GM12878 (cell line): ENCODE results near the gene CAMTA1. TPM values are rescaled to one million over a fixed set of nuclear protein-coding genes. Genes with fewer than 3 reads are reported as not detected.

ENCODE experiments used
- ATAC-seq: fragments of 200-7000 bp; cut with Tn5 transposase; 3 replicates; pipeline ENCODE4 v1.9.1; 2020; ENCODE audit warnings: mild to moderate bottlenecking, moderate library complexity
- BruUV-seq: library from RNA; stranded (reverse); fragments of 400-500 nt; replicated peaks from 2 replicates; lab custom pipeline; 2021; lab: Mats Ljungman, UMichigan
- CTCF ChIA-PET: fragments of 300-600 bp; sonication (Branson Sonifier 250); formaldehyde crosslinking; extraction: SDS; loops from one replicate; lab custom pipeline; 2021; ENCODE audit warnings: inconsistent platforms; lab: Yijun Ruan, JAX
- POLR2A ChIA-PET: fragments of 350-600 bp; formaldehyde crosslinking; extraction: SDS; loops from one replicate; lab custom pipeline; 2021; ENCODE audit warnings: inconsistent platforms; lab: Charles Lee
- RAD21 ChIA-PET: fragments of 300-600 bp; sonication (Branson Sonifier 250); formaldehyde crosslinking; loops from one replicate; lab custom pipeline; 2023; ENCODE audit warnings: antibody characterized with exemption; ENCODE audit not compliant: unreplicated experiment; lab: Charles Lee
- SMC1A ChIA-PET: fragments of 300-600 bp; sonication (Branson Sonifier 250); formaldehyde crosslinking; loops from one replicate; lab custom pipeline; 2023; ENCODE audit not compliant: unreplicated experiment, uncharacterized antibody; lab: Charles Lee
- DNase-seq: peaks from one replicate; pipeline ENCODE4 v3.0.0-alpha.2; 2011; ENCODE audit warnings: low read depth, low spot score
- FAIRE-seq: peaks from 3 replicates; lab custom pipeline; 2011; peaks lifted over from hg19 to GRCh38; lab: Jason Lieb, UNC
- H2AFZ ChIP-seq: 2 replicates; pipeline ENCODE4 v1.6.0; 2011; ENCODE audit warnings: low read depth, low read length, control low read depth; ENCODE audit not compliant: control insufficient read depth
- H3K27ac ChIP-seq: 2 replicates; pipeline ENCODE4 v1.5.1; 2011; ENCODE audit warnings: control low read depth; ENCODE audit not compliant: control insufficient read depth, insufficient read depth
- H3K27me3 ChIP-seq, 2 experiments: replicated peaks in 1 of 2; 2 replicates each; pipeline versions ENCODE4 v1.6.0 to v1.6.1; 2011; ENCODE audit warnings: low read length in 1 of 2; ENCODE audit not compliant: control insufficient read depth in 2 of 2, insufficient read depth in 2 of 2
- H3K36me3 ChIP-seq, 2 experiments: 2 replicates each; pipeline ENCODE4 v1.5.1; 2011; ENCODE audit warnings: low read length in 1 of 2; ENCODE audit not compliant: control insufficient read depth in 2 of 2, insufficient read depth in 2 of 2
- H3K4me1 ChIP-seq: 2 replicates; pipeline ENCODE4 v1.6.1; 2011; ENCODE audit warnings: mild to moderate bottlenecking, low read length, moderate library complexity, mixed read lengths; ENCODE audit not compliant: control insufficient read depth, insufficient read depth
- H3K4me2 ChIP-seq: 2 replicates; pipeline ENCODE4 v1.6.0; 2011; ENCODE audit warnings: control low read depth; ENCODE audit not compliant: control insufficient read depth, insufficient read depth
- H3K4me3 ChIP-seq: fragments of 200-600 bp; sonication (generic); 2 replicates; pipeline ENCODE4 v1.5.1; 2016
- H3K79me2 ChIP-seq: 2 replicates; pipeline ENCODE4 v1.6.0; 2011; ENCODE audit warnings: low read length; ENCODE audit not compliant: control insufficient read depth, insufficient read depth
- H3K9ac ChIP-seq: 2 replicates; pipeline ENCODE4 v1.8.0; 2011; ENCODE audit warnings: low read length, control low read depth, mixed read lengths; ENCODE audit not compliant: control insufficient read depth, insufficient read depth
- H3K9me3 ChIP-seq: replicated peaks from 3 replicates; pipeline ENCODE4 v1.5.1; 2011; ENCODE audit warnings: mild to moderate bottlenecking, low read length; ENCODE audit not compliant: control insufficient read depth, insufficient read depth
- H4K20me1 ChIP-seq: 2 replicates; pipeline ENCODE4 v1.6.0; 2011; ENCODE audit not compliant: control insufficient read depth, insufficient read depth
- CREM ChIP-seq: IDR thresholded peaks from 2 replicates; pipeline ENCODE4 v1.6.1; 2014; ENCODE audit warnings: antibody characterized with exemption, low read depth
- HCFC1 ChIP-seq: fragments of 150-350 bp; IDR thresholded peaks from 2 replicates; pipeline ENCODE4 v1.6.1; 2014; ENCODE audit warnings: low read length
- MYC ChIP-seq: IDR thresholded peaks from 2 replicates; pipeline ENCODE4 v1.6.1; 2011; ENCODE audit warnings: mild to moderate bottlenecking, low read length, moderate library complexity, inconsistent platforms; ENCODE audit not compliant: insufficient read depth, insufficient replicate concordance, insufficient read length, severe bottlenecking
- POU2F2 ChIP-seq: IDR thresholded peaks from 3 replicates; pipeline ENCODE4 v1.6.1; 2011; ENCODE audit warnings: low read depth, mild to moderate bottlenecking, low read length, borderline replicate concordance
- STAT1 ChIP-seq: fragments of 450-650 bp; conservative IDR thresholded peaks from 2 replicates; pipeline ENCODE4 v1.6.1; 2014; ENCODE audit warnings: antibody characterized with exemption, mild to moderate bottlenecking
- SUZ12 ChIP-seq: fragments of 200-600 bp; sonication (generic); IDR thresholded peaks from one replicate; pipeline ENCODE4 v1.6.1; 2018; ENCODE audit warnings: antibody characterized with exemption, mild to moderate bottlenecking; ENCODE audit not compliant: unreplicated experiment
- WRNIP1 ChIP-seq: IDR thresholded peaks from 2 replicates; pipeline ENCODE4 v1.6.1; 2011; ENCODE audit warnings: low read depth, low read length, improper control_type of control experiment, borderline replicate concordance
- ZBED1 ChIP-seq: IDR thresholded peaks from 2 replicates; pipeline ENCODE4 v1.6.1; 2016; ENCODE audit warnings: borderline replicate concordance
- WGBS: methylation state at CpG from one replicate; pipeline ENCODE4 v1.1.6; 2016; ENCODE audit warnings: low lambda C conversion rate; ENCODE audit not compliant: insufficient replicate concordance, insufficient coverage; ENCODE audit errors: missing lambda C conversion rate; 5-methylcytosine and 5-hydroxymethylcytosine counted together
- in situ Hi-C: fragments of 300-500 bp; cut with MboI; formaldehyde crosslinking; loops from 9 replicates; pipeline ENCODE4 v1.14.3; 2018; ENCODE audit warnings: mixed read lengths
- intact Hi-C: fragments of 100-400 bp; cut with micrococcal nuclease; formaldehyde crosslinking; loops from one replicate; pipeline ENCODE4 v1.14.2; 2022; ENCODE audit not compliant: unreplicated experiment
- polyA plus RNA-seq, 11 experiments: library from polyadenylated mRNA; depleted of rRNA in 4 of 11; unstranded in 6 of 11; stranded (reverse) in 5 of 11; fragments of >200 nt; fragmentation: Nextera tagmentation in 4 of 11; fragmentation: Illumina TruSeq in 1 of 11; extraction: Ambion mirVana in 4 of 11; extraction: Trizol in 1 of 11; gene quantifications; 1 replicate in 1 of 11; 2 replicates in 10 of 11; pipeline versions ENCODE4 v1.2.1 to v1.2.3, GENCODE V29; 2011 to 2016; ENCODE audit warnings: inconsistent platforms in 2 of 11, missing spikeins in 2 of 11, low read depth in 1 of 11
- total RNA-seq, 4 experiments: library from RNA; depleted of rRNA in 3 of 4; stranded (reverse); fragments of >200 nt in 3 of 4; fragmentation: Illumina TruSeq in 1 of 4; extraction: Trizol in 1 of 4; gene quantifications; 2 replicates each; pipeline versions ENCODE4 v1.2.1 to v1.2.3, GENCODE V29; 2013 to 2021

The CAMTA1 gene
- total and polyA plus RNA-seq, 10 of the 15 experiments (the other 5 are each of a cell fraction or from before 2014, with no cell fraction given) = 37.7 to 148 (median 76.4) TPM

DNA sequence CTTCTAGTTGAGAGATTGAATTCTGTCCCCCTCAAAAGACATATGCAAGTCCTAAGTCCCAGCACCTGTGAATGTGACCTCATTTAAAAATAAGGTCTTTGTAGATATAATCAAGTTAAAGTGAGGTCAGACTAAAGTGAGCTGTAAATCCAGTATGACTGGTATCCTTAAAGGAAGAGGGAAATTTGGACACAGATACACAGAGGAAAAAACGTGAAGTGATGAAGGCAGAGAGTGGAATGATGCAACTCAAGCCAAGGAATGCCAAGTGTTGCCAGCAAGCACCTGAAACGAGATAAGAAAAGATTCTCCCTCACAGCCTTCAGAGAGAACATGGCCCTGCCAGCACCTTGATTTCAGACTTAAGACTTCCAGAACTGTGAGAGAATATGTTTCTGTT is 541.1 kb downstream of the CAMTA1 start:
- WGBS = 0% methylated on average over 2 of the region's 2 CpGs
- no peak for TF ChIP-seq CREM
- TF ChIP-seq WRNIP1 = no peak
- TF ChIP-seq POU2F2 = no peak
- no peak for TF ChIP-seq MYC
- TF ChIP-seq SUZ12 = no peak
- H3K27me3 ChIP-seq = no peaks in the 10 kb centered on the region
- CTCF ChIA-PET = no interaction called here
- ATAC-seq = no peak
- H3K9me3 ChIP-seq = no peaks in the 10 kb centered on the region
- intact Hi-C loops = no loop called here
- H3K36me3 ChIP-seq = no peaks in the 10 kb centered on the region
- no peaks in the 10 kb centered on the region for H3K4me1 ChIP-seq
- no peak for DNase-seq
- H3K27ac ChIP-seq = no peak overlapping the region
- RAD21 ChIA-PET = no interaction called here
- BruUV-seq = no TSS peak
- H3K4me2 ChIP-seq = no peak overlapping the region
- in situ Hi-C loops = no loop called here
- no peak overlapping the region for H2AFZ ChIP-seq
- SMC1A ChIA-PET = no interaction called here
- POLR2A ChIA-PET = no interaction called here
- FAIRE-seq = no peak
- no peak overlapping the region for H3K9ac ChIP-seq
- no peak overlapping the region for H3K4me3 ChIP-seq
- H4K20me1 ChIP-seq = no peaks in the 10 kb centered on the region
- H3K79me2 ChIP-seq = no peaks in the 10 kb centered on the region

- DNase-seq = no peak
- no peak overlapping the region for H3K4me3 ChIP-seq
- no peaks in the 10 kb centered on the region for H3K4me1 ChIP-seq
- H2AFZ ChIP-seq = no peak overlapping the region
- no peak overlapping the region for H3K4me2 ChIP-seq
- H3K79me2 ChIP-seq = no peaks in the 10 kb centered on the region
- WGBS = 3% methylated on average over 3 of the region's 3 CpGs
- no peak for ATAC-seq
- SMC1A ChIA-PET = no interaction called here
- no peaks in the 10 kb centered on the region for H3K36me3 ChIP-seq
- H4K20me1 ChIP-seq = no peaks in the 10 kb centered on the region
- no peak overlapping the region for H3K9ac ChIP-seq
- in situ Hi-C loops = no loop called here
- FAIRE-seq = no peak
- RAD21 ChIA-PET = no interaction called here
- BruUV-seq = no TSS peak
- no peaks in the 10 kb centered on the region for H3K27me3 ChIP-seq
- intact Hi-C loops = no loop called here
- no peaks in the 10 kb centered on the region for H3K9me3 ChIP-seq
- H3K27ac ChIP-seq = no peak overlapping the region
- TF ChIP-seq HCFC1 = no peak
- no peak for TF ChIP-seq STAT1
- no peak for TF ChIP-seq ZBED1
- CTCF ChIA-PET = no interaction called here
- POLR2A ChIA-PET = no interaction called here
Measured at GRCh38 chr1:7327849-7328248, 542.6 kb downstream of the CAMTA1 start.
